DOHH2 (cell line): Measurements from ENCODE around the gene ADGRA1.

Source experiments
- H3F3A ChIP-seq: fragments of 200-600 bp; sonication (generic), shearing (Covaris generic); 2 replicates; pipeline ENCODE4 v1.6.0; 2016; ENCODE audit warnings: antibody characterized with exemption, mild to moderate bottlenecking; ENCODE audit not compliant: control insufficient read depth, insufficient read depth
- H3K27ac ChIP-seq: fragments of 200-600 bp; sonication (generic); 2 replicates; pipeline ENCODE4 v1.5.1; 2014; ENCODE audit warnings: low read depth, mild to moderate bottlenecking, low read length, moderate library complexity
- H3K27me3 ChIP-seq: fragments of 200-600 bp; sonication (generic); 2 replicates; pipeline ENCODE4 v1.6.1; 2014; ENCODE audit warnings: mild to moderate bottlenecking, low read length, mixed read lengths; ENCODE audit not compliant: control insufficient read depth
- H3K36me3 ChIP-seq: fragments of 200-600 bp; sonication (generic); 2 replicates; pipeline ENCODE4 v1.6.1; 2014; ENCODE audit warnings: mild to moderate bottlenecking, low read length, moderate library complexity, mixed read lengths; ENCODE audit not compliant: control insufficient read depth
- H3K4me1 ChIP-seq: fragments of 200-600 bp; sonication (generic); 2 replicates; pipeline ENCODE4 v1.6.1; 2014; ENCODE audit warnings: mild to moderate bottlenecking, low read length, mixed read lengths; ENCODE audit not compliant: control insufficient read depth
- H3K4me2 ChIP-seq: fragments of 200-600 bp; sonication (generic); 2 replicates; pipeline ENCODE4 v1.6.0; 2014; ENCODE audit warnings: mild to moderate bottlenecking, low read length, moderate library complexity
- H3K4me3 ChIP-seq: fragments of 200-600 bp; sonication (generic); 2 replicates; pipeline ENCODE4 v1.5.1; 2014; ENCODE audit warnings: mild to moderate bottlenecking, low read length, mixed read lengths
- H3K79me2 ChIP-seq: fragments of 200-600 bp; sonication (generic); 2 replicates; pipeline ENCODE4 v1.6.1; 2014; ENCODE audit warnings: mild to moderate bottlenecking, low read length, mixed read lengths; ENCODE audit not compliant: control insufficient read depth
- H3K9me2 ChIP-seq: fragments of 200-600 bp; sonication (generic); replicated peaks from 2 replicates; pipeline ENCODE4 v1.6.1; 2014; ENCODE audit warnings: mild to moderate bottlenecking, low read length, mixed read lengths; ENCODE audit not compliant: control insufficient read depth
- H3K9me3 ChIP-seq: fragments of 200-600 bp; sonication (generic); 2 replicates; pipeline ENCODE4 v1.6.1; 2014; ENCODE audit warnings: antibody characterized with exemption, low read length, mixed read lengths; ENCODE audit not compliant: control insufficient read depth, insufficient read depth
- H4K20me1 ChIP-seq: fragments of 200-600 bp; sonication (generic); 2 replicates; pipeline ENCODE4 v1.6.0; 2014; ENCODE audit warnings: low read depth, mild to moderate bottlenecking, antibody characterized with exemption, low read length, moderate library complexity; ENCODE audit not compliant: control insufficient read depth, insufficient read depth
- EZH2phosphoT487 ChIP-seq: fragments of 200-600 bp; sonication (generic); IDR thresholded peaks from 2 replicates; pipeline ENCODE4 v1.6.1; 2017; ENCODE audit warnings: borderline replicate concordance, mild to moderate bottlenecking, antibody characterized with exemption, low read length, moderate library complexity, mixed read lengths
- TF ChIP-seq, protein P1 (sequence below): fragments of 200-600 bp; sonication (generic); IDR thresholded peaks from one replicate; pipeline ENCODE4 v1.5.1; 2014; ENCODE audit warnings: antibody characterized with exemption, mild to moderate bottlenecking, low read depth, low read length; ENCODE audit not compliant: poor library complexity, severe bottlenecking

Gene ADGRA1

DNA sequence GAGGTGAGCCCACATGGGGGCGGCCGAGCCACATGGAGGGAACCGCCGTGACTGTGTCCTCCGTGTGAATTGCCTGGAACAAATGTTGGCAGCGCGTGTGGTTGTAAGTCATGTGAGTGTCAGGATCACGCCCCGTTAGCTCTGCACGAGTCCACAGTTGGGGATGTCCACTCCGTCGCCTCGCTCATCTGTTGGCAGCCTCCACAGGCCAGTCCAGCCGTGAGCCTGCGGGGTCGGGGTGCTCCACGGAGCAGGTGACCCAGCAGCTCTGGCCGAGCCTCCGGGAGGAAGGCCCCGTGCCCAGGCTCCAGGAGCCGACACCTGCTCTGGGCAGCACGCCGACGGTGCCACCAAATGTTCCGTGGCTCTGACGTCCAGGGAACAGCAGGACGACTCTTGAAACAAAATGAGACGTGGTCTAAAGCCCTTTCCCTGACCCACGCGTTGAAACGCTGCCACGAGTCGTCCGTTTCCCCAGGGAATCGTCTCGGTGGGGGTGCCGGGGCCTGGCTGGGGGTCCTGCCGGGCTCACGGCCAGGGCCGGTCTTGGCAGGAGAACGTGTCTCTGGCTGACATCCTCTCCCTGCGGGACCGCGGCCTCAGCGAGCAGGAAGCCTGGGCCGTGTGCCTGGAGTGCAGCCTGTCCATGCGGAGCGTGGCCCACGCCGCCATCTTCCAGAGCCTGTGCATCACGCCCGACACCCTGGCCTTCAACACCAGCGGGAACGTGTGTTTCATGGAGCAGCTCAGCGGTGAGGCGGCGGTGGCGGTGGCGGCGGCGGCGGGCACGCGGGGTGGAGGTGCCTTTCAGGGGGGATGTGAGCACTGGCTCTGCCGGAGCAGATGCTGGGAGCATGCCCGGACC lies 79.3 kb downstream of the ADGRA1 start:
- H3K9me2 ChIP-seq: no peaks in the 10 kb centered on the region

DNA sequence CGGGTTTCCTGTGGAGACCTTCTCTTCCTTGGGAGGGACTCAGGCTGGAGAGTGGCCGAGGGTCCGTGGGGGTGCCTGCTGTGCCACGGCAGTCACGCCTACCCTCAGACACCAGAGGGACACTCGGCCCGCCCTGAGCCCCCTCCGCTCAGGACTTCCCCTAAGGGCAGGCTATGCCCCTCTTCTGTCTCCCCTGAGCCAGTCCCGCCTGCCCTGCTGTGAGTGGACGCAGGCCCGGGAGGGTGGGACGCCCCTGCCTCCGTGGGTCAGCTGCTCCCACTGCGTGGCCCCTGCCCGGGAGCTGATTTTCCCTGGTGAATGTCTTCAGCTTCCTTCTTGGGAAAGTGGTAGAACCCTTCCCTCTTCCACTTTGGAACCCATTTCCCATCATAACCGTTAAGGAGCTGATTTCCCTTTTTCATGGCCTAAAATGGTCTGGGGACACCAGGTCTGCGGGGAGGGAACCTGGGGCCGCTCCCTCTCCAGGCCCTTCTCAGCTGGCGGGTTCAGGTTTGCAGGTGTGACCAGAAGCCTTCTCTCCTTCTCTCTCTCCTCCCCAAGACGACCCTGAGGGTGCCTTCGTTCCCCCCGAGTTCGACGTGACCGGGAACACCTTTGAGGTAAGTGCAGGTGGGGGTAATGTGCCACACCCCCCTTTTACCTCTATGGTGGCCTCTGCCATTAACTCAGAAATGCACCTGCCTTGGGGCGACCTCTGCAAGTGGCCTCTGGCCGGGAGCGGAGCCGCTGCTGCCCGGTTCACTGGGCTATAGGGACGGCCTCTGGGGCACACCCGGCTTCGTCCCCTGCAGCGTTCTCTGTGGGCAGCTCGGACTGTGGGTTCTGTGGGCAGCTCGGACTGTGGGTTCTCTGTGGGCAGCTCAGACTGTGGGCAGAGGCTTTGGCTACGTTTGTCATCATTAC lies 80.2 kb downstream of the ADGRA1 start:
- no peaks in the 10 kb centered on the region for H3K27me3 ChIP-seq

More for the DNA sequence above, 79.3 kb downstream of the ADGRA1 start:
- Histone ChIP-seq H3K9me3 (peaks cover 28% of the 10 kb centered on the region; the same call in 1 of the 2 replicates), H3K4me3 (no peak overlapping the region), H3K27me3 (no peaks in the 10 kb centered on the region), H3K36me3 (no peaks in the 10 kb centered on the region), H4K20me1 (no peaks in the 10 kb centered on the region), H3K79me2 (no peaks in the 10 kb centered on the region), H3K4me1 (no peaks in the 10 kb centered on the region), H3K4me2 (no peak overlapping the region), H3F3A (no peaks in the 10 kb centered on the region), H3K27ac (no peak overlapping the region)
- TF ChIP-seq, protein P1, sequence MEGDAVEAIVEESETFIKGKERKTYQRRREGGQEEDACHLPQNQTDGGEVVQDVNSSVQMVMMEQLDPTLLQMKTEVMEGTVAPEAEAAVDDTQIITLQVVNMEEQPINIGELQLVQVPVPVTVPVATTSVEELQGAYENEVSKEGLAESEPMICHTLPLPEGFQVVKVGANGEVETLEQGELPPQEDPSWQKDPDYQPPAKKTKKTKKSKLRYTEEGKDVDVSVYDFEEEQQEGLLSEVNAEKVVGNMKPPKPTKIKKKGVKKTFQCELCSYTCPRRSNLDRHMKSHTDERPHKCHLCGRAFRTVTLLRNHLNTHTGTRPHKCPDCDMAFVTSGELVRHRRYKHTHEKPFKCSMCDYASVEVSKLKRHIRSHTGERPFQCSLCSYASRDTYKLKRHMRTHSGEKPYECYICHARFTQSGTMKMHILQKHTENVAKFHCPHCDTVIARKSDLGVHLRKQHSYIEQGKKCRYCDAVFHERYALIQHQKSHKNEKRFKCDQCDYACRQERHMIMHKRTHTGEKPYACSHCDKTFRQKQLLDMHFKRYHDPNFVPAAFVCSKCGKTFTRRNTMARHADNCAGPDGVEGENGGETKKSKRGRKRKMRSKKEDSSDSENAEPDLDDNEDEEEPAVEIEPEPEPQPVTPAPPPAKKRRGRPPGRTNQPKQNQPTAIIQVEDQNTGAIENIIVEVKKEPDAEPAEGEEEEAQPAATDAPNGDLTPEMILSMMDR: no peak
- no peak for TF ChIP-seq EZH2phosphoT487

DNA sequence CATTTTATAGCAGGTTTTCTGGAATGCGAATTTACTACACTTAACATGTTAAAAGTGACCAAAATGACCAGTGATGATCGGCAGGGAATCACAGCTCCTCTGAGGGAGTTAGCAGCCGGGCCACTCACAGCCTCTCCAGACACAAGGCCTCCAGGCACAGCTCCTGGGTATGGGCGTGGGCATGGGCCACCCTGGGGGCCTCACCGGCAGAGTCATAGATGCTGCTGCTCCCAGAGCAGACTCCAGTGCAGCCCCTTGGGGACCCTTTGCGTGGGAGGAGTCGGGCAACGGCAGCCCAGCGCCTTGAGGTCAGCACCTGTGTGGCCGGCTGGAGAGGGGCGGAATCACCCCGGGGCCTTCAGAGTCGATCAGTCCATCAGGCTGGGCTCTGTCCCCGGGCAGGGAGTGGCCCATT lies 80.9 kb downstream of the ADGRA1 start:
- TF ChIP-seq, protein P1: no peak
- no peak for TF ChIP-seq EZH2phosphoT487
- no peak overlapping the region for H3K4me3 ChIP-seq
- no peaks in the 10 kb centered on the region for H3K27me3 ChIP-seq
- no peaks in the 10 kb centered on the region for H4K20me1 ChIP-seq
- no peaks in the 10 kb centered on the region for H3F3A ChIP-seq
- no peaks in the 10 kb centered on the region for H3K79me2 ChIP-seq
- no peaks in the 10 kb centered on the region for H3K4me1 ChIP-seq
- H3K9me2 ChIP-seq: no peaks in the 10 kb centered on the region
- H3K9me3 ChIP-seq: peaks cover 29% of the 10 kb centered on the region; the same call in 1 of the 2 replicates
- no peaks in the 10 kb centered on the region for H3K36me3 ChIP-seq
- no peak overlapping the region for H3K4me2 ChIP-seq
- no peak overlapping the region for H3K27ac ChIP-seq

More for the DNA sequence above, 80.2 kb downstream of the ADGRA1 start:
- TF ChIP-seq, protein P1: no peak
- TF ChIP-seq EZH2phosphoT487: no peak
- no peaks in the 10 kb centered on the region for H3K9me2 ChIP-seq
- H3K36me3 ChIP-seq: no peaks in the 10 kb centered on the region
- no peak overlapping the region for H3K27ac ChIP-seq
- H3F3A ChIP-seq: no peaks in the 10 kb centered on the region
- H3K4me1 ChIP-seq: no peaks in the 10 kb centered on the region
- no peak overlapping the region for H3K4me3 ChIP-seq
- H3K79me2 ChIP-seq: no peaks in the 10 kb centered on the region
- no peaks in the 10 kb centered on the region for H4K20me1 ChIP-seq
- H3K9me3 ChIP-seq: peaks cover 28% of the 10 kb centered on the region; the same call in 1 of the 2 replicates
- H3K4me2 ChIP-seq: no peak overlapping the region
